ENCODE data around the gene OR7G2. TPM values are rescaled to one million over a fixed set of nuclear protein-coding genes. Genes with fewer than 3 reads are reported as not detected.

OR7G2 gene
- total RNA-seq, 1 experiment from 2014 or later: not detected

- H3K27me3 ChIP-seq (ENCODE audit: low read length): no peaks in the 10 kb centered on the region
- H3K9me3 ChIP-seq (ENCODE audit: low read length): peaks cover 71% of the 10 kb centered on the region
- ATAC-seq (no peak), DNase-seq (no peak)
- H3F3A ChIP-seq (ENCODE audit: low read length, unreplicated experiment): no peaks in the 10 kb centered on the region
- H3K9me2 ChIP-seq (replicated peaks; ENCODE audit: low read length): no peaks in the 10 kb centered on the region
- peaks cover 13% of the 10 kb centered on the region for H3K4me1 ChIP-seq (ENCODE audit: insufficient read depth, low read length)
- intact Hi-C loops (cut with micrococcal nuclease): loop anchor here (10.0 kb wide), 1 partner anchor 288 kb away; the partner anchor contains the start of gene ZNF266
- CTCF ChIA-PET: no interaction called here
- H4K20me1 ChIP-seq (ENCODE audit: low read length): peaks cover 17% of the 10 kb centered on the region; the same call in 1 of the 2 replicates
- H3K4me2 ChIP-seq (ENCODE audit: low read length): no peak overlapping the region
- no peak overlapping the region for H3K27ac ChIP-seq (ENCODE audit: low read length)
- BruUV-seq (replicated peaks): no TSS peak
- peaks cover 94% of the 10 kb centered on the region for H3K36me3 ChIP-seq (ENCODE audit: low read depth, low read length)
- no peak overlapping the region for H3K9ac ChIP-seq (ENCODE audit: low read length)
- peaks cover 100% of the 10 kb centered on the region for H3K79me2 ChIP-seq (ENCODE audit: low read length)
- H3K4me3 ChIP-seq (ENCODE audit: low read length): no peak overlapping the region; the same call in 1 of the 2 replicates
- H2AFZ ChIP-seq (ENCODE audit: low read length): no peak overlapping the region
- no peak for TF ChIP-seq EZH2 (IDR thresholded peaks at IDR 0.05; ENCODE audit: low read length, unreplicated experiment)
- no peak for TF ChIP-seq EZH2phosphoT487 (IDR thresholded peaks at IDR 0.05; ENCODE audit: borderline replicate concordance, low read length)
- no peak for TF ChIP-seq CTCF (conservative IDR thresholded peaks at IDR 0.05; ENCODE audit: low read depth, low read length)
- POLR2A ChIA-PET (ENCODE audit: unreplicated experiment): no interaction called here
These were observed 39.6 kb upstream of the OR7G2 start for GRCh38 chr19:9146882-9147281.

GRCh38 chr19:9144920-9145319, 37.6 kb upstream of the OR7G2 start:
- Histone ChIP-seq H3K27me3 (ENCODE audit: low read length) (no peaks in the 10 kb centered on the region), H3K27ac (ENCODE audit: low read length) (no peak overlapping the region), H4K20me1 (ENCODE audit: low read length) (peaks cover 8% of the 10 kb centered on the region; the same call in 1 of the 2 replicates), H3K4me1 (ENCODE audit: insufficient read depth, low read length) (peaks cover 16% of the 10 kb centered on the region), H3K4me3 (ENCODE audit: low read length) (peak overlapping the region; percentile 20; the same call in 1 of the 2 replicates), H2AFZ (ENCODE audit: low read length) (no peak overlapping the region), H3K9ac (ENCODE audit: low read length) (no peak overlapping the region), H3K9me2 (replicated peaks; ENCODE audit: low read length) (no peaks in the 10 kb centered on the region), H3K36me3 (ENCODE audit: low read depth, low read length) (peaks cover 84% of the 10 kb centered on the region), H3K79me2 (ENCODE audit: low read length) (peaks cover 98% of the 10 kb centered on the region), H3F3A (ENCODE audit: low read length, unreplicated experiment) (no peaks in the 10 kb centered on the region), H3K9me3 (ENCODE audit: low read length) (peaks cover 61% of the 10 kb centered on the region), H3K4me2 (ENCODE audit: low read length) (no peak overlapping the region)
- TF ChIP-seq EZH2phosphoT487 (IDR thresholded peaks at IDR 0.05; ENCODE audit: borderline replicate concordance, low read length) (no peak), EZH2 (IDR thresholded peaks at IDR 0.05; ENCODE audit: low read length, unreplicated experiment) (no peak), CTCF (conservative IDR thresholded peaks at IDR 0.05; ENCODE audit: low read depth, low read length) (no peak)
- intact Hi-C loops (cut with micrococcal nuclease): loop anchor here (10.0 kb wide), 1 partner anchor 290 kb away; the partner anchor contains the start of gene ZNF266
- ChIA-PET POLR2A (ENCODE audit: unreplicated experiment) (no interaction called here), CTCF (no interaction called here)
- DNase-seq (no peak), ATAC-seq (no peak)
- no TSS peak for BruUV-seq (replicated peaks)

GRCh38 chr19:9140159-9140874, 33.0 kb upstream of the OR7G2 start, which contains the start of gene ZNF317:
ZNF317 (plus strand) TSS chr19:9140397; CDS start chr19:9156017, 15,620 bp downstream.
- Histone ChIP-seq H3K79me2 (ENCODE audit: low read length) (peaks cover 52% of the 10 kb centered on the region), H3F3A (ENCODE audit: low read length, unreplicated experiment) (no peaks in the 10 kb centered on the region), H2AFZ (ENCODE audit: low read length) (peak within 1 kb of the TSS; percentile 96), H3K9me3 (ENCODE audit: low read length) (peaks cover 36% of the 10 kb centered on the region), H3K9me2 (replicated peaks; ENCODE audit: low read length) (no peaks in the 10 kb centered on the region), H3K36me3 (ENCODE audit: low read depth, low read length) (peaks cover 43% of the 10 kb centered on the region), H3K4me2 (ENCODE audit: low read length) (peak within 1 kb of the TSS; percentile 86), H3K4me3 (ENCODE audit: low read length) (peak within 1 kb of the TSS; percentile 88), H3K9ac (ENCODE audit: low read length) (peak within 1 kb of the TSS; percentile 95), H4K20me1 (ENCODE audit: low read length) (peaks cover 8% of the 10 kb centered on the region; the same call in 1 of the 2 replicates), H3K27me3 (ENCODE audit: low read length) (no peaks in the 10 kb centered on the region), H3K27ac (ENCODE audit: low read length) (peak within 1 kb of the TSS; percentile 36), H3K4me1 (ENCODE audit: insufficient read depth, low read length) (peaks cover 13% of the 10 kb centered on the region; the same call in 1 of the 2 replicates)
- no peak for TF ChIP-seq CTCF (conservative IDR thresholded peaks at IDR 0.05; ENCODE audit: low read depth, low read length)
- TF ChIP-seq EZH2phosphoT487 (IDR thresholded peaks at IDR 0.05; ENCODE audit: borderline replicate concordance, low read length): no peak
- TF ChIP-seq EZH2 (IDR thresholded peaks at IDR 0.05; ENCODE audit: low read length, unreplicated experiment): no peak
- CTCF ChIA-PET: interaction anchor here (0.6 kb wide), 1 partner anchor 65 kb away, joined by 4 read pairs; no protein-coding TSS in a partner anchor
- TSS peak; percentile 58 for BruUV-seq (replicated peaks)
- POLR2A ChIA-PET (ENCODE audit: unreplicated experiment): no interaction called here
- peak; percentile 91 for ATAC-seq
- intact Hi-C loops (cut with micrococcal nuclease): loop anchor here (1.0 to 10.0 kb wide), 2 partner anchors 294 to 656 kb away; partner anchors contain the start of gene ZNF266
- DNase-seq: peak; percentile 97
